Smooth muscle cell (in vitro differentiated cells): ENCODE measurements around the gene GAL3ST2. TPM values are rescaled to one million over a fixed set of nuclear protein-coding genes. Genes with fewer than 3 reads are reported as not detected.

ENCODE experiments used
- DNase-seq: peaks from one replicate; lab custom pipeline; 2025; ENCODE audit not compliant: unreplicated experiment; lab: John Stamatoyannopoulos, UW
- H2AFZ ChIP-seq: fragments of 200-600 bp; sonication (generic); 2 replicates; pipeline ENCODE4 v1.6.0; 2016; ENCODE audit warnings: antibody characterized with exemption, low read depth, mild to moderate bottlenecking
- H3F3A ChIP-seq: fragments of 200-600 bp; sonication (generic); 2 replicates; pipeline ENCODE4 v1.6.0; 2017; ENCODE audit warnings: antibody characterized with exemption, low read depth
- H3K27ac ChIP-seq: fragments of 200-600 bp; sonication (generic); 2 replicates; pipeline ENCODE4 v1.5.1; 2016; ENCODE audit warnings: low read depth, mild to moderate bottlenecking
- H3K27me3 ChIP-seq: fragments of 200-600 bp; sonication (generic); 2 replicates; pipeline ENCODE4 v1.6.1; 2016; ENCODE audit warnings: low read depth, mild to moderate bottlenecking
- H3K36me3 ChIP-seq: fragments of 200-600 bp; sonication (generic); 2 replicates; pipeline ENCODE4 v1.5.1; 2016; ENCODE audit warnings: low read depth
- H3K4me1 ChIP-seq: fragments of 200-600 bp; sonication (generic); 2 replicates; pipeline ENCODE4 v1.5.1; 2016; ENCODE audit warnings: low read depth
- H3K4me2 ChIP-seq: fragments of 200-600 bp; sonication (generic); 2 replicates; pipeline ENCODE4 v1.6.0; 2016; ENCODE audit warnings: mild to moderate bottlenecking
- H3K4me3 ChIP-seq: fragments of 200-600 bp; sonication (generic); 2 replicates; pipeline ENCODE4 v1.5.1; 2016; ENCODE audit warnings: mild to moderate bottlenecking
- H3K79me2 ChIP-seq: fragments of 200-600 bp; sonication (generic); 2 replicates; pipeline ENCODE4 v1.6.0; 2016; ENCODE audit warnings: low read depth, mild to moderate bottlenecking
- H3K9ac ChIP-seq: fragments of 200-600 bp; sonication (generic); 2 replicates; pipeline ENCODE4 v1.6.0; 2016; ENCODE audit warnings: low read depth
- H3K9me3 ChIP-seq: fragments of 200-600 bp; sonication (generic); replicated peaks from 2 replicates; pipeline ENCODE4 v1.5.1; 2016; ENCODE audit warnings: low read depth
- H4K20me1 ChIP-seq: fragments of 200-600 bp; sonication (generic); 2 replicates; pipeline ENCODE4 v1.6.0; 2016; ENCODE audit warnings: low read depth
- WGBS: methylation state at CpG from one replicate; pipeline ENCODE4 v1.1.7; 2016; ENCODE audit warnings: low lambda C conversion rate; 5-methylcytosine and 5-hydroxymethylcytosine counted together
- polyA plus RNA-seq: library from polyadenylated mRNA; unstranded; fragments of >200 nt; fragmentation: Nextera tagmentation; extraction: Ambion mirVana; gene quantifications from 2 replicates; pipeline ENCODE4 v1.2.1, GENCODE V29; 2016
- total RNA-seq: library from RNA; depleted of rRNA; stranded (reverse); fragments of >200 nt; gene quantifications from 2 replicates; pipeline ENCODE4 v1.2.3, GENCODE V29; 2014
- TF ChIP-seq, protein P1 (sequence below): fragments of 200-600 bp; sonication (generic); IDR thresholded peaks from 2 replicates; pipeline ENCODE4 v1.5.1; 2017; ENCODE audit warnings: borderline replicate concordance, mild to moderate bottlenecking, antibody characterized with exemption; ENCODE audit not compliant: insufficient read depth, poor library complexity, severe bottlenecking

GAL3ST2 gene
- total and polyA plus RNA-seq, 2 experiments from 2014 or later: 0.34 TPM; not detected in 1

GRCh38 chr2:241748468-241749256 lies 28.0 kb upstream of the GAL3ST2 start:
- no peaks in the 10 kb centered on the region for H3F3A ChIP-seq
- no peaks in the 10 kb centered on the region for H3K4me1 ChIP-seq
- no peaks in the 10 kb centered on the region for H4K20me1 ChIP-seq
- no peak overlapping the region for H3K27ac ChIP-seq
- no peak overlapping the region for H3K4me2 ChIP-seq
- H3K36me3 ChIP-seq: peaks cover 6% of the 10 kb centered on the region
- TF ChIP-seq, protein P1, sequence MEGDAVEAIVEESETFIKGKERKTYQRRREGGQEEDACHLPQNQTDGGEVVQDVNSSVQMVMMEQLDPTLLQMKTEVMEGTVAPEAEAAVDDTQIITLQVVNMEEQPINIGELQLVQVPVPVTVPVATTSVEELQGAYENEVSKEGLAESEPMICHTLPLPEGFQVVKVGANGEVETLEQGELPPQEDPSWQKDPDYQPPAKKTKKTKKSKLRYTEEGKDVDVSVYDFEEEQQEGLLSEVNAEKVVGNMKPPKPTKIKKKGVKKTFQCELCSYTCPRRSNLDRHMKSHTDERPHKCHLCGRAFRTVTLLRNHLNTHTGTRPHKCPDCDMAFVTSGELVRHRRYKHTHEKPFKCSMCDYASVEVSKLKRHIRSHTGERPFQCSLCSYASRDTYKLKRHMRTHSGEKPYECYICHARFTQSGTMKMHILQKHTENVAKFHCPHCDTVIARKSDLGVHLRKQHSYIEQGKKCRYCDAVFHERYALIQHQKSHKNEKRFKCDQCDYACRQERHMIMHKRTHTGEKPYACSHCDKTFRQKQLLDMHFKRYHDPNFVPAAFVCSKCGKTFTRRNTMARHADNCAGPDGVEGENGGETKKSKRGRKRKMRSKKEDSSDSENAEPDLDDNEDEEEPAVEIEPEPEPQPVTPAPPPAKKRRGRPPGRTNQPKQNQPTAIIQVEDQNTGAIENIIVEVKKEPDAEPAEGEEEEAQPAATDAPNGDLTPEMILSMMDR: no peak
- no peaks in the 10 kb centered on the region for H3K9me3 ChIP-seq
- no peaks in the 10 kb centered on the region for H3K79me2 ChIP-seq
- no peak overlapping the region for H2AFZ ChIP-seq
- no peak overlapping the region for H3K9ac ChIP-seq
- no peaks in the 10 kb centered on the region for H3K27me3 ChIP-seq
- no peak for DNase-seq
- WGBS: 92% methylated on average over 31 of the region's 32 CpGs
- no peak overlapping the region for H3K4me3 ChIP-seq

GRCh38 chr2:241750076-241750840 lies 26.4 kb upstream of the GAL3ST2 start:
- WGBS: 96% methylated on average over 22 of the region's 22 CpGs
- Histone ChIP-seq H3K27me3 (no peaks in the 10 kb centered on the region), H2AFZ (no peak overlapping the region), H3K4me1 (no peaks in the 10 kb centered on the region), H3K9ac (no peak overlapping the region), H3F3A (no peaks in the 10 kb centered on the region), H3K79me2 (no peaks in the 10 kb centered on the region), H4K20me1 (no peaks in the 10 kb centered on the region), H3K4me3 (no peak overlapping the region), H3K27ac (no peak overlapping the region), H3K9me3 (no peaks in the 10 kb centered on the region), H3K4me2 (no peak overlapping the region), H3K36me3 (peaks cover 6% of the 10 kb centered on the region)
- TF ChIP-seq, protein P1: no peak
- no peak for DNase-seq

DNA sequence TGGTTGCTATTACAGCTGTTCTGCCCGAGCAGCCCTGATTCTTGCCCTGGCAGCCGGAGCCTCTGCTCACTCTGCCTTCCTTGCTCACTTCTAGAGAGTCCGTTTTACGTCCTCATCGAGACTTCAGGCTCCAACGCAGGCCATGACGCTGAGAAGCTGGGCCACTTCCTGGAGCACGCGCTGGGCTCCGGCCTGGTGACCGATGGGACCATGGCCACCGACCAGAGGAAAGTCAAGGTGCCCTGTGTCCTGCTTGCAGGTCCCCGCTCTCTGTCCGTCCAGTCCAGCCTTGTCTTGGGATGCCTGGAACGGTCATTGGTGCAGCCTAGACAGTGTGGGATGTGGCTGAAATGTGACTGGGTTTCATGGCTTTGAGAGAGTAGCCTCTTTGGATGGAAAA lies 25.5 kb upstream of the GAL3ST2 start:
- H3K36me3 ChIP-seq: peaks cover 3% of the 10 kb centered on the region
- H3K4me2 ChIP-seq: no peak overlapping the region
- no peaks in the 10 kb centered on the region for H3K9me3 ChIP-seq
- H3K4me3 ChIP-seq: no peak overlapping the region
- no peak overlapping the region for H3K9ac ChIP-seq
- H3F3A ChIP-seq: no peaks in the 10 kb centered on the region
- 92% methylated on average over 15 of the region's 15 CpGs for WGBS
- no peaks in the 10 kb centered on the region for H3K27me3 ChIP-seq
- no peaks in the 10 kb centered on the region for H3K79me2 ChIP-seq
- H3K27ac ChIP-seq: no peak overlapping the region
- DNase-seq: no peak
- no peak overlapping the region for H2AFZ ChIP-seq
- H4K20me1 ChIP-seq: no peaks in the 10 kb centered on the region
- no peaks in the 10 kb centered on the region for H3K4me1 ChIP-seq
- TF ChIP-seq, protein P1: no peak
